GM12891 (cell line): ENCODE data around the gene CPNE8.

Experiments used
- DNase-seq: peaks from one replicate; pipeline ENCODE4 v3.0.0; 2011; ENCODE audit warnings: low spot score; ENCODE audit not compliant: insufficient read length
- FAIRE-seq: peaks from 2 replicates; lab custom pipeline; 2011; peaks lifted over from hg19 to GRCh38; lab: Jason Lieb, UNC
- PAX5 ChIP-seq: IDR thresholded peaks from 2 replicates; pipeline ENCODE4 v1.6.1; 2011; ENCODE audit warnings: low read length, moderate library complexity, mild to moderate bottlenecking; ENCODE audit not compliant: insufficient read depth, severe bottlenecking
- POLR2A ChIP-seq: IDR thresholded peaks from 2 replicates; pipeline ENCODE4 v1.6.1; 2011; ENCODE audit warnings: low read depth, low read length, control low read depth
- POLR2AphosphoS5 ChIP-seq: IDR thresholded peaks from 2 replicates; pipeline ENCODE4 v1.6.1; 2011; ENCODE audit warnings: low read depth, low read length, control low read depth
- POU2F2 ChIP-seq: IDR thresholded peaks from 2 replicates; pipeline ENCODE4 v1.6.1; 2011; ENCODE audit warnings: low read depth, mild to moderate bottlenecking, control low read depth, low read length, moderate library complexity
- SPI1 ChIP-seq: IDR thresholded peaks from 2 replicates; pipeline ENCODE4 v1.6.1; 2011; ENCODE audit warnings: low read depth, low read length, control low read depth
- TAF1 ChIP-seq: IDR thresholded peaks from 2 replicates; pipeline ENCODE4 v1.6.1; 2011; ENCODE audit warnings: low read depth, low read length, control low read depth

The CPNE8 gene

GRCh38 chr12:38783304-38783703 is 122.1 kb downstream of the CPNE8 start:
- TF ChIP-seq PAX5 (no peak), TAF1 (no peak), POU2F2 (no peak), SPI1 (no peak), POLR2AphosphoS5 (no peak), POLR2A (no peak)
- DNase-seq (no peak), FAIRE-seq (peak; percentile 57)

- no peak for FAIRE-seq
- TF ChIP-seq POU2F2 (no peak), POLR2A (no peak), POLR2AphosphoS5 (no peak), SPI1 (no peak), PAX5 (no peak), TAF1 (no peak)
- no peak for DNase-seq
Observed at GRCh38 chr12:38782359-38782758, 123.0 kb downstream of the CPNE8 start.

- TF ChIP-seq POLR2A (no peak), POU2F2 (no peak), TAF1 (no peak), PAX5 (no peak), POLR2AphosphoS5 (no peak), SPI1 (no peak)
- DNase-seq (no peak), FAIRE-seq (peak; percentile 35)
Observed at GRCh38 chr12:38776647-38777046, 128.7 kb downstream of the CPNE8 start.

- DNase-seq: no peak
- TF ChIP-seq POU2F2 (no peak), POLR2A (no peak), SPI1 (no peak), PAX5 (no peak), TAF1 (no peak), POLR2AphosphoS5 (no peak)
- peak; percentile 97 for FAIRE-seq
Observed at GRCh38 chr12:38775457-38775856, 129.9 kb downstream of the CPNE8 start.

GRCh38 chr12:38772437-38772836 is 133.0 kb downstream of the CPNE8 start:
- DNase-seq (no peak), FAIRE-seq (no peak)
- TF ChIP-seq POLR2A: no peak
- TF ChIP-seq POLR2AphosphoS5: no peak
- TF ChIP-seq POU2F2: no peak
- no peak for TF ChIP-seq TAF1
- TF ChIP-seq SPI1: no peak
- no peak for TF ChIP-seq PAX5

GRCh38 chr12:38771871-38772270 is 133.5 kb downstream of the CPNE8 start:
- no peak for TF ChIP-seq POLR2A
- no peak for TF ChIP-seq TAF1
- TF ChIP-seq SPI1: no peak
- TF ChIP-seq POLR2AphosphoS5: no peak
- no peak for TF ChIP-seq POU2F2
- no peak for TF ChIP-seq PAX5
- FAIRE-seq (peak; percentile 56), DNase-seq (no peak)

GRCh38 chr12:38761636-38762342 is 143.6 kb downstream of the CPNE8 start:
- TF ChIP-seq SPI1 (no peak), POU2F2 (no peak), POLR2AphosphoS5 (no peak), TAF1 (no peak), POLR2A (no peak), PAX5 (no peak)
- DNase-seq (no peak), FAIRE-seq (no peak)

- no peak for TF ChIP-seq TAF1
- no peak for TF ChIP-seq POU2F2
- no peak for TF ChIP-seq SPI1
- TF ChIP-seq PAX5: no peak
- TF ChIP-seq POLR2AphosphoS5: no peak
- TF ChIP-seq POLR2A: no peak
- FAIRE-seq (no peak), DNase-seq (no peak)
Observed at GRCh38 chr12:38761111-38761510, 144.3 kb downstream of the CPNE8 start.

- DNase-seq: no peak
- TF ChIP-seq TAF1: no peak
- no peak for TF ChIP-seq POU2F2
- no peak for TF ChIP-seq SPI1
- no peak for TF ChIP-seq POLR2A
- no peak for TF ChIP-seq POLR2AphosphoS5
- TF ChIP-seq PAX5: no peak
- no peak for FAIRE-seq
Observed at GRCh38 chr12:38759621-38760020, 145.8 kb downstream of the CPNE8 start.

- DNase-seq: no peak
- no peak for FAIRE-seq
- TF ChIP-seq PAX5 (no peak), POU2F2 (no peak), SPI1 (no peak), TAF1 (no peak), POLR2A (no peak)
Observed at GRCh38 chr12:38746744-38747143, 158.6 kb downstream of the CPNE8 start.
